Hepatocyte (in vitro differentiated cells): ENCODE measurements around the gene AZU1. TPM values are rescaled to one million over a fixed set of nuclear protein-coding genes. Genes with fewer than 3 reads are reported as not detected.
"Not testable (repeated sequence)": the region's sequence is repeated elsewhere in the genome, so short reads cannot be mapped to it uniquely, and the experiment has no call there.

ENCODE experiments used
- DNase-seq: peaks from one replicate; pipeline ENCODE4 v3.0.0-alpha.2; 2016; ENCODE audit warnings: low spot score
- H2AFZ ChIP-seq: fragments of 200-600 bp; sonication (generic); 2 replicates; pipeline ENCODE4 v1.6.0; 2016; ENCODE audit warnings: antibody characterized with exemption, mild to moderate bottlenecking
- H3K27ac ChIP-seq: fragments of 200-600 bp; sonication (generic); 2 replicates; pipeline ENCODE4 v1.5.1; 2016; ENCODE audit warnings: mild to moderate bottlenecking
- H3K27me3 ChIP-seq: fragments of 200-600 bp; sonication (generic); 2 replicates; pipeline ENCODE4 v1.6.1; 2016
- H3K36me3 ChIP-seq: fragments of 200-600 bp; sonication (generic); replicated peaks from 2 replicates; pipeline ENCODE4 v1.5.1; 2016; ENCODE audit warnings: low read depth; ENCODE audit not compliant: insufficient read depth
- H3K4me1 ChIP-seq: fragments of 200-600 bp; sonication (generic); 2 replicates; pipeline ENCODE4 v1.5.1; 2016; ENCODE audit warnings: mild to moderate bottlenecking, moderate library complexity; ENCODE audit not compliant: insufficient read depth
- H3K4me2 ChIP-seq: fragments of 200-600 bp; sonication (generic); 2 replicates; pipeline ENCODE4 v1.6.0; 2016
- H3K4me3 ChIP-seq: fragments of 200-600 bp; sonication (generic); 2 replicates; pipeline ENCODE4 v1.5.1; 2016; ENCODE audit warnings: mild to moderate bottlenecking
- H3K79me2 ChIP-seq: fragments of 200-600 bp; sonication (generic); 2 replicates; pipeline ENCODE4 v1.6.0; 2017; ENCODE audit warnings: mild to moderate bottlenecking
- H3K9me2 ChIP-seq: fragments of 200-600 bp; sonication (generic); replicated peaks from 2 replicates; pipeline ENCODE4 v1.6.0; 2017; ENCODE audit warnings: mild to moderate bottlenecking; ENCODE audit not compliant: insufficient read depth
- H3K9me3 ChIP-seq: fragments of 200-600 bp; sonication (generic); 2 replicates; pipeline ENCODE4 v1.5.1; 2016; ENCODE audit warnings: low read depth, mild to moderate bottlenecking
- H4K20me1 ChIP-seq: fragments of 200-600 bp; sonication (generic); 2 replicates; pipeline ENCODE4 v1.6.0; 2016; ENCODE audit warnings: mild to moderate bottlenecking; ENCODE audit not compliant: insufficient read depth, poor library complexity, severe bottlenecking
- EZH2 ChIP-seq: fragments of 200-600 bp; sonication (generic); IDR thresholded peaks from 2 replicates; pipeline ENCODE4 v1.6.1; 2016; ENCODE audit warnings: antibody characterized with exemption, mild to moderate bottlenecking, borderline replicate concordance
- EZH2phosphoT487 ChIP-seq: fragments of 200-600 bp; sonication (generic); IDR thresholded peaks from one replicate; pipeline ENCODE4 v1.6.1; 2018; ENCODE audit warnings: antibody characterized with exemption, mild to moderate bottlenecking, low read depth, moderate library complexity; ENCODE audit not compliant: unreplicated experiment, severe bottlenecking
- WGBS: methylation state at CpG from one replicate; pipeline ENCODE4 v1.1.6; 2016; ENCODE audit warnings: low lambda C conversion rate; ENCODE audit errors: missing lambda C conversion rate; 5-methylcytosine and 5-hydroxymethylcytosine counted together
- polyA plus RNA-seq: library from polyadenylated mRNA; unstranded; fragments of >200 nt; fragmentation: Nextera tagmentation; extraction: Ambion mirVana; gene quantifications from 2 replicates; pipeline ENCODE4 v1.2.1, GENCODE V29; 2016
- total RNA-seq: library from RNA; depleted of rRNA; stranded (reverse); fragments of >200 nt; gene quantifications from 2 replicates; pipeline ENCODE4 v1.2.3, GENCODE V29; 2014
- TF ChIP-seq, protein P1 (sequence below): fragments of 200-600 bp; sonication (generic); IDR thresholded peaks from 2 replicates; pipeline ENCODE4 v1.5.1; 2016; ENCODE audit warnings: antibody characterized with exemption, mild to moderate bottlenecking; ENCODE audit not compliant: poor library complexity

Gene AZU1
- total and polyA plus RNA-seq, 2 experiments from 2014 or later, result 0.94 TPM; not detected in 1

DNA sequence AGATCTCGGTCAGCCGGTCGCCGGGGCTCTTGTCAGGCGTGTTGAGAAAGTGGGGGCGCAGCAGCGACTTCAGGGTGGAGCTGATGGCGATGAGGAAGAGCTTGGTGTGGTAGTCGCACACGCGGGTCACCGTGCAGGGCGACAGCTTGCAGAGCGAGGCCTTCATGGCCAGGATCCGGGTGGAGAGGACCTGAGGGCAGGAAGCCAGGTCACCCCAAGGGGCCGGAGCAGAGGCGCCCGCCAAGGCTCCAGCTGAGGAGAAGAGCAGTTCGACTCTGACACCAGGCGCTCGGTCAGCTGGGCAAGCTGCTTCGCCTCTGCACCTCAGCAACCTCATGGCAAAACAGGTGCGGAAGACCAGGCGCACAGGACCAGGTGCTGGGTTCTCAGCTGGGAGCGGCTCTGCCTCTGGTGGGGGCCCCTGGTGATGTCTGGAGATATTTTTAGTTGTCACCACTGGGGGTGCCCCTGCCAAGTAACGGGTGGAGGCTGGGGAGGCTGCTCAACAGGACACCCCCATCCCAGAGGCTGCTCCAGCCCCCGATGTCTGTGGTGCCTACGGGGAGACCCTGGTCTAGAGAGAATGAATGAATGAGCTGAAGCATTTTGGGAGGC, 47.7 kb downstream of the AZU1 start:
- Histone ChIP-seq H3K4me2 (no peak overlapping the region), H3K27me3 (no peaks in the 10 kb centered on the region), H3K79me2 (no peaks in the 10 kb centered on the region), H4K20me1 (no peaks in the 10 kb centered on the region), H2AFZ (no peak overlapping the region), H3K4me3 (no peak overlapping the region), H3K9me3 (no peaks in the 10 kb centered on the region), H3K9me2 (no peaks in the 10 kb centered on the region), H3K27ac (no peak overlapping the region), H3K4me1 (no peaks in the 10 kb centered on the region), H3K36me3 (no peaks in the 10 kb centered on the region)
- 96% methylated on average over 28 of the region's 28 CpGs for WGBS
- no peak for DNase-seq
- TF ChIP-seq EZH2phosphoT487 (no peak), EZH2 (no peak)
- TF ChIP-seq, protein P1, sequence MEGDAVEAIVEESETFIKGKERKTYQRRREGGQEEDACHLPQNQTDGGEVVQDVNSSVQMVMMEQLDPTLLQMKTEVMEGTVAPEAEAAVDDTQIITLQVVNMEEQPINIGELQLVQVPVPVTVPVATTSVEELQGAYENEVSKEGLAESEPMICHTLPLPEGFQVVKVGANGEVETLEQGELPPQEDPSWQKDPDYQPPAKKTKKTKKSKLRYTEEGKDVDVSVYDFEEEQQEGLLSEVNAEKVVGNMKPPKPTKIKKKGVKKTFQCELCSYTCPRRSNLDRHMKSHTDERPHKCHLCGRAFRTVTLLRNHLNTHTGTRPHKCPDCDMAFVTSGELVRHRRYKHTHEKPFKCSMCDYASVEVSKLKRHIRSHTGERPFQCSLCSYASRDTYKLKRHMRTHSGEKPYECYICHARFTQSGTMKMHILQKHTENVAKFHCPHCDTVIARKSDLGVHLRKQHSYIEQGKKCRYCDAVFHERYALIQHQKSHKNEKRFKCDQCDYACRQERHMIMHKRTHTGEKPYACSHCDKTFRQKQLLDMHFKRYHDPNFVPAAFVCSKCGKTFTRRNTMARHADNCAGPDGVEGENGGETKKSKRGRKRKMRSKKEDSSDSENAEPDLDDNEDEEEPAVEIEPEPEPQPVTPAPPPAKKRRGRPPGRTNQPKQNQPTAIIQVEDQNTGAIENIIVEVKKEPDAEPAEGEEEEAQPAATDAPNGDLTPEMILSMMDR, result no peak

DNA sequence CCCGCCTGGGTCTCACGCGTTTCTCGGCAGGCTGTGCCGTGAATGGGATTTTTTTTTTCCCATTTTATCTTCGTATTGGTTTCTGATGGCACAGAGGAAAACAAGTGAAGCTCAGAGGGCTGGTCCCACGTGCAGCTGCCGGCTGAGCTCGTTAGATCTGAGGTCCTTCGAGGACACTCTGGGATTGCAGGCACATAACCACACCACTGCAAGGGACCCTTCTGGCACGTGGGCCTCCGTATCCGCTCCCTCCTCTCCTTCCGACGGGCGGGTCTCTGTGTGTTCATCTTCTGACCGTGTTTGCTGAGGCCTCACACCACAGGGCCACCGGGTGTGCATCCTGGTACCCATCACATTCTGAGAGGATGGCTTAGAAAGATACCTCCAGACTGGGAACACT, 48.5 kb downstream of the AZU1 start:
- no peaks in the 10 kb centered on the region for H3K79me2 ChIP-seq
- no peaks in the 10 kb centered on the region for H3K9me3 ChIP-seq
- no peak overlapping the region for H3K4me3 ChIP-seq
- no peaks in the 10 kb centered on the region for H3K4me1 ChIP-seq
- H3K27ac ChIP-seq, result no peak overlapping the region
- H3K9me2 ChIP-seq, result no peaks in the 10 kb centered on the region
- H3K4me2 ChIP-seq, result no peak overlapping the region
- TF ChIP-seq, protein P1, result no peak
- TF ChIP-seq EZH2phosphoT487 (no peak), EZH2 (no peak)
- WGBS, result 86% methylated on average over 18 of the region's 18 CpGs
- H2AFZ ChIP-seq, result no peak overlapping the region
- H4K20me1 ChIP-seq, result no peaks in the 10 kb centered on the region
- no peaks in the 10 kb centered on the region for H3K27me3 ChIP-seq
- H3K36me3 ChIP-seq, result no peaks in the 10 kb centered on the region
- DNase-seq, result no peak

DNA sequence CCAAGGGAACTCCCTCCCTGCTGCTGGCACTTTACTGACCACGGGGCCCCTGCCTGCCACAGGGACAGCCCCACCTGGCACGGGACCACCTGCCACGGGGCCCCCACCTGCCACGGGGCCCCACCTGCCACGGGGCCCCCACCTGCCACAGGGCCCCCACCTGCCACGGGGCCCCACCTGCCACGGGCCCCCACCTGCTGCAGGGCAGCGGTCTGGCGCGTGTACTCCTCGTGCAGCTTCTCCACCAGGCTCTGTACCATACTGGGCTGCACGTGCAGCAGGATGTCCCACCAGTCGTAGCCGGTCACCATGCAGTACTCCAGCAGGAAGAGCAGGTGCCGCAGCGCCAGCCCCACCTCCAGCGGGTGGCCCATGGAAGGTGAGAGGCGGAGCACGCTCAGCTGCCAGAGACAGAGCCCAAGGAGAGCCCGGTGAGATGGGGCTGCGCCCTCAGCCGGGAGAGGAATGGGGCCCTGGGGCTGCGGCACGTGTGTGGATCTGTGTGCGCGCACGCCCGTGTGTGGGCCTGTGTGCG, 49.2 kb downstream of the AZU1 start:
- WGBS, result 93% methylated on average over 24 of the region's 29 CpGs
- no peak for DNase-seq

DNA sequence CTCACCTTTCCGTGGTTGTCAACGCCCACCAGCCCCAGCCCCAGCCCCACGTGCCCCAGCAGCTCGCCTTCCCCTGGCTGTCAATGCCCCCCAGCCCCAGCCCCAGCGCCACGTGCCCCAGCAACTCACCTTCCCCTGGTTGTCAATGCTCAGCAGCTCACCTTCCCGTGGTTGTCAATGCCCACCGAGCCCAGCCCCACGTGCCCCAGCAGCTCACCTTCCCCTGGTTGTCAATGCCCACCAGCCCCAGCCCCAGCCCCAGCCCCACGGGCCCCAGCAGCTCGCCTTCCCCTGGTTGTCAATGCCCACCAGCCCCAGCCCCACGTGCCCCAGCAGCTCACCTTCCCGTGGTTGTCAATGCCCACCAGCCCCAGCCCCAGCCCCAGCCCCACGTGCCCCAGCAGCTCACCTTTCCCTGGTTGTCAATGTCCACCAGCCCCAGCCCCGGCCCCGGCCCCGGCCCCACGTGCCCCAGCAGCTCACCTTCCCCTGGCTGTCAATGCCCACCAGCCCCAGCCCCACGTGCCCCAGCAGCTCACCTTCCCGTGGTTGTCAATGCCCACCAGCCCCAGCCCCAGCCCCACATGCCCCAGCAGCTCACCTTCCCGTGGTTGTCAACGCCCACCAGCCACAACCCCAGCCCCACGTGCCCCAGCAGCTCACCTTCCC, 50.5 kb downstream of the AZU1 start:
- no CpG with 5 or more reads among the region's 23 CpGs for WGBS
- H3K27me3 ChIP-seq, H3K36me3 ChIP-seq, H3K4me1 ChIP-seq, H3K79me2 ChIP-seq, H3K4me3 ChIP-seq, H3K27ac ChIP-seq, H3K9me2 ChIP-seq, H2AFZ ChIP-seq, H3K9me3 ChIP-seq, DNase-seq, H4K20me1 ChIP-seq, H3K4me2 ChIP-seq: not testable (repeated sequence)

More for the DNA sequence above, 49.2 kb downstream of the AZU1 start:
- Histone ChIP-seq H2AFZ (no peak overlapping the region), H3K9me2 (no peaks in the 10 kb centered on the region), H3K36me3 (no peaks in the 10 kb centered on the region), H3K4me2 (no peak overlapping the region), H3K4me3 (no peak overlapping the region), H3K27me3 (no peaks in the 10 kb centered on the region), H3K27ac (no peak overlapping the region), H3K9me3 (no peaks in the 10 kb centered on the region), H3K4me1 (no peaks in the 10 kb centered on the region), H3K79me2 (no peaks in the 10 kb centered on the region), H4K20me1 (no peaks in the 10 kb centered on the region)
- no peak for TF ChIP-seq EZH2
- TF ChIP-seq, protein P1, result no peak
- TF ChIP-seq EZH2phosphoT487, result no peak

DNA sequence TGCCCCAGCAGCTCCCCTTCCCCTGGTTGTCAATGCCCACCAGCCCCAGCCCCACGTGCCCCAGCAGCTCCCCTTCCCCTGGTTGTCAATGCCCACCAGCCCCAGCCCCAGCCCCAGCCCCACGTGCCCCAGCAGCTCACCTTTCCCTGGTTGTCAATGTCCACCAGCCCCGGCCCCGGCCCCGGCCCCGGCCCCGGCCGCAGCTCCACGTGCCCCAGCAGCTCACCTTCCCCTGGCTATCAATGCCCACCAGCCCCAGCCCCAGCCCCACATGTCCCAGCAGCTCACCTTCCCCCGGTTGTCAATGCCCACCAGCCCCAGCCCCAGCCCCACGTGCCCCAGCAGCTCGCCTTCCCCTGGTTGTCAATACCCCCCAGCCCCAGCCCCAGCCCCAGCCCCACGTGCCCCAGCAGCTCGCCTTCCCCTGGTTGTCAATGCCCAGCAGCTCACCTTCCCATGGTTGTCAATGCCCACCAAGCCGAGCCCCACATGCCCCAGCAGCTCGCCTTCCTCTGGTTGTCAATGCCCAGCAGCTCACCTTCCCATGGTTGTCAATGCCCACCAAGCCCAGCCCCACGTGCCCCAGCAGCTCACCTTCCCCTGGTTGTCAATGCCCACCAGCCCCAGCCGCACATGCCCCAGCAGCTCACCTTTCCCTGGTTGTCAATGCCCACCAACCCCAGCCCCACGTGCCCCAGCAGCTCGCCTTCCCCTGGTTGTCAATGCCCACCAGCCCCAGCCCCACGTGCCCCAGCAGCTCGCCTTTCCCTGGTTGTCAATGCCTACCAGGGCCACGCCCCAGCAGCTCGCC, 51.3 kb downstream of the AZU1 start:
- H3K36me3 ChIP-seq, DNase-seq: not testable (repeated sequence)
- WGBS, result 89% methylated on average over 24 of the region's 24 CpGs

More for the DNA sequence above, 51.3 kb downstream of the AZU1 start:
- not testable (repeated sequence) for H3K4me1 ChIP-seq, H3K4me2 ChIP-seq, H3K9me3 ChIP-seq, H3K79me2 ChIP-seq, H2AFZ ChIP-seq, H3K27ac ChIP-seq, H3K27me3 ChIP-seq, H3K9me2 ChIP-seq, H4K20me1 ChIP-seq, H3K4me3 ChIP-seq
